Measurements from ENCODE around the gene KRT80.

Gene KRT80

DNA sequence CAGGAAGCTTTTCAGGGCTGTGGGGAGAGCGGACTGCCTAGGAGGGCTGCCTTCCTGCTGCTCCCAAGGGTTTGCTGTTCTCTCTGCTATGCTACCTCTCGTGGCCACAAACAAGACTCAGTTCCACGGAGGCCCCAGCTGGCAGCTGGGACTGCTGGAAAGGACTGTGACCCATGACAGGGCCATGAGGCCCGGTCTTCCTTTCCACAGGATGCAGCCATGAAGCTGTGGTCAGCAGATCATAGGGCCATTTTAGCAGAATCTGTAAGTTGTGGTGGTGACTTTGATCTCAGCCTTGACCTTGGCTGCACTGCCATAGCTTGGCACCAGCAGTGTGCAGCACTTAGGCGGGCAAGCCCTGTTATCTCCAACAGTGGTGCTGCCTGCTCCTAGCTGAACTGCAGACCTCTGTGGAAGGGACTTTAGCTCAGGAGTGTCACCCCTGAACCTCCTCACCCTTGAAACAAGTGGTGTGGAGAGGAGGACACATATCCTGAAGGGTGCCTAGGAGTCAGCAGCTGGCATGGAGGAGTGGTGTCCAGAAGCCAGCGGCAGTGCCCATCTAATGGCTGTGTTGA is 12.3 kb downstream of the KRT80 start:
- DNase-seq (ENCODE audit: low read depth in 2 of 2), result no peak

DNA sequence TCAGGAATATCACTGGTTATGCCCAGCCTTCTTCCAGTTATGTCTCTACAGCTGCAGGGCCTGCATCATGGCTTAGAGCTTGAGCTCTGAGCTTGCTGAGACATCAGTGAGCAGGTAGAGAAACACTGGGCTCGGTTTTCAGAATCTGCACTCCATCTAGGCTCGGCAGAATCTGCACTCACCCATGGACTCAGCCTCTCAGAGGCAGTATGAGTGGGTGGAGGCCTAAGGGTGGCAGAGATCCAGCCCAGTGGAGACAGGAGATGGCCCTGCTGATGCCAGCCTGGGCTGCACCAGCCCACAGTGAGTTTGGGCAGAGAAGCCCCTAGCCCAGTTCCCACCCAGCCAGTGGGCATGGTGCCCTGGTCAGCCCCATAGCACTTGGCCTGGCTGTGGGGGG is 12.8 kb downstream of the KRT80 start:
- DNase-seq (ENCODE audit: low read depth in 2 of 2), result no peak

DNA sequence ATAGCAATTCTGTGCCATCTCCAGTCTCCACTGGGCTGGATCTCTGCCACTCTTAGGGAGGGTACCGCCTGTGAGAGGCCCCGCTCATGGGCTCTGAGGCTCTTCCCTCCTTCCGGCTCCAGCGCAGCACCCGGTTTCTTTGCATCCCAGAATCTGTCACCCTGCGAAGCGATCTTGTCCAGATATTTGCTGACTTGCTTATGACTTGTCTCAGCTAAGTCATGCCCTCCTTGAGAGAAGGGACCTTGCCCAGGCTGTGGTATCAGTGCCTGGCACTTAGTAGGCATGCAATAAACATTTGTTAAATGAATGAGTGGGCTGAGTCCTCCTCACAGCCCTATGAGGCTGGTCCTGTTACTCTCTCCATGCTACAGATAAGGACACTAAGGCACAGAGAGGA is 13.4 kb downstream of the KRT80 start:
- DNase-seq (ENCODE audit: low read depth in 2 of 2), result no peak

- DNase-seq (ENCODE audit: low read depth in 2 of 2), result no peak
These were observed 16.2 kb downstream of the KRT80 start for GRCh38 chr12:52175371-52176350.

- DNase-seq (ENCODE audit: low read depth in 2 of 2), result no peak
These were observed 18.3 kb downstream of the KRT80 start for GRCh38 chr12:52173526-52173925.

DNA sequence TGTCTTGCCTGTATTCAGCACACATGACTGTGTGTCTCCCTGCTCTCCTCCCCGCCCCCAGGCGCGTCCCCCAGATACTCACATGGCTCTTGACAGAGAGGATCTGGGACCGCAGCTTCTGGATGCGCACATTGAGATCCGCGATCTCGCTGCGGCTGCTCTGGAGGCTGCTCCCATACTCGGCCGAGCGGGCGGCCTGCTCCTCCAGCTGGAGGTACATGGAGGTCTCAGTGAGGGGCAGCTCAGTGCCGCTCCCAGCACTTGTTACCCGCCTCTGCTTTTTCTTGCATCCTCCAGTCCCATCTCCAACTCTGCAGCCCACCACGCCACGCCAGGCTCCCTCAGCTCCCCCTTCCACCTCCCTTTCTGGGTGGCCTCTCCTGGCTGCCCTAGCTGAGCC is 18.9 kb downstream of the KRT80 start:
- DNase-seq (ENCODE audit: low read depth in 2 of 2), result no peak

GRCh38 chr12:52171950-52172512 is 19.8 kb downstream of the KRT80 start:
- DNase-seq (ENCODE audit: low read depth in 2 of 2), result no peak

DNA sequence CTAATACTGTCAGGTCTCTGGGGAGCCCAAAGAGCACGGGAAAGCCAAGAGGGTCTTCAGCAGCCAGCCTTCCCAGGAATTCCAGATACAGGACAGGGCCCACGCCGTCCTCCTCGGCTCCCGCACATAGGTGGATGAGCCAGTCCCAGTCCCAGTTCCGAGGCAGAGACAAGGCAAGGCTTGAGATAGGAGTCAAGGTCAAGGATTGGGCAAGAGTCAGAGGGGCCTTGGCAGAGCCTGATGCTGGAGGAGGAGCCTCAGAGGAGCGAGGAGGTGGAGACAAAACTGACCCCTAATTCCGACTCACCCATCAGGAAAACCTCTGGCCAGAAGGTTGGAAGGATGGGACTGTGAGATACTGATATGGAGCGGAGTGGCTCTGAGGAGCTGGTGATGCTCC is 21.0 kb downstream of the KRT80 start:
- no peak for DNase-seq (ENCODE audit: low read depth in 2 of 2)

- DNase-seq (ENCODE audit: low read depth in 2 of 2), result no peak
These were observed 21.9 kb downstream of the KRT80 start for GRCh38 chr12:52169886-52170285.

- no peak for DNase-seq (ENCODE audit: low read depth in 2 of 2)
These were observed 23.6 kb downstream of the KRT80 start for GRCh38 chr12:52168019-52168717.

- DNase-seq (ENCODE audit: low read depth in 2 of 2), result no peak
These were observed 24.3 kb downstream of the KRT80 start for GRCh38 chr12:52167526-52167925.

GRCh38 chr12:52166672-52167071 is 25.1 kb downstream of the KRT80 start:
- no peak for DNase-seq (ENCODE audit: low read depth in 2 of 2)

DNA sequence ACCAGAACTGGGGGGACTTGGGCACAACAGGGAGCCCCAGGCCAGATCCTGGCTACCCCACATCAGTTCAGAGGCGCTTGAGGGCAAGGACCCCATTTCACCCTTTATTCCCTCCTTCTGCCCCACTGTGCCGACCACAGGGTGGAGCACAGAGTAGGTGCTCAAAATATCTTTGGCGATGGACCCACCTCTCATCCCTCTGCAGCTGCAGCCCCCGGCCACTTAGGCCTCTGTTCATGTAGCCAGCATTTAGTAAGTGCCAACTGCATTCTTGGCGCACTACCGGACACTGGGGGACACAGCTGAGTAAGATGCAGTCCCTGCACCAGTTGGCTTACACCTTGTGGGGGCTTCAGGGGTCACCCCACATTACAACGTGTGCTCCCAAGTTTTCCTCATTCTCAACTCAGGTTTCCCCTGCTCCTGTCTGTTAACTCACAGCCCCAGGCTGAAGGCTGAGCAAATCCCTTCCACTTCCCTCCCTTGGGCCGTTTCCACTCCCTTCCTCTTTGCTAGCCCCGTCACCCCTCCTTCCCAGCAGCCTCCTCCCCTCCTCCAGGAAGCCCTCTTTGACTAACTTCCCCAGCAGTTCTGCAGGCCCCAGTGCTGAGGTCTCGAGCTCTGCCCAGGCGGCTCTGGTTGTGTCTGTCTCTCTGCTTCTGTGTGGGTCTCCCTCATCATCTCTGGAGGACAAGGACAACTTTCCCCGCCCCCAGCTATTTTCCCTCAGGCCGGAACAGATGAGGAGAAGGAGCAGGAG is 26.5 kb downstream of the KRT80 start:
- no peak for DNase-seq (ENCODE audit: low read depth in 2 of 2)

DNA sequence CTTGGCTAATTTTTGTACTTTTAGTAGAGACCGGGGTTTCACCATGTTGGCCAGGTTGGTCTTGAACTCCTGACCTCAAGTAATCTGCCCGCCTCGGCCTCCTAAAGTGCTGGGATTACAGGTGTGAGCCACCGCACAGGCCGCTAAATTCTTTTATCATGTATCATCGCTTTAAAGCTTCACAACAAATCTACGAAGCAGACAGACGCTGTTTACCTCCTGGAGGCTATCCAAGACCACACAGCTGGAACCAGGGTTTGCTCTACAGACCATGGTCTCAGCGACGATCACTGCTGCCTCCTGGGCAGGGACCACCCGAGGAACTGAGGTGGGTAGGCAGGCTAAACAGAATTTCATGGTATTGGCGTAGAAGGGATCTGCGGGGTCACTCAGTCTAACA is 27.2 kb downstream of the KRT80 start:
- no peak for DNase-seq (ENCODE audit: low read depth in 2 of 2)

- no peak for DNase-seq (ENCODE audit: low read depth in 2 of 2)
These were observed 28.8 kb downstream of the KRT80 start for GRCh38 chr12:52162981-52163380.

- DNase-seq (ENCODE audit: low read depth in 2 of 2), result no peak
These were observed 31.6 kb downstream of the KRT80 start for GRCh38 chr12:52160200-52160599.

- DNase-seq (ENCODE audit: low read depth in 2 of 2), result no peak
These were observed 34.2 kb downstream of the KRT80 start for GRCh38 chr12:52157566-52158150.

DNA sequence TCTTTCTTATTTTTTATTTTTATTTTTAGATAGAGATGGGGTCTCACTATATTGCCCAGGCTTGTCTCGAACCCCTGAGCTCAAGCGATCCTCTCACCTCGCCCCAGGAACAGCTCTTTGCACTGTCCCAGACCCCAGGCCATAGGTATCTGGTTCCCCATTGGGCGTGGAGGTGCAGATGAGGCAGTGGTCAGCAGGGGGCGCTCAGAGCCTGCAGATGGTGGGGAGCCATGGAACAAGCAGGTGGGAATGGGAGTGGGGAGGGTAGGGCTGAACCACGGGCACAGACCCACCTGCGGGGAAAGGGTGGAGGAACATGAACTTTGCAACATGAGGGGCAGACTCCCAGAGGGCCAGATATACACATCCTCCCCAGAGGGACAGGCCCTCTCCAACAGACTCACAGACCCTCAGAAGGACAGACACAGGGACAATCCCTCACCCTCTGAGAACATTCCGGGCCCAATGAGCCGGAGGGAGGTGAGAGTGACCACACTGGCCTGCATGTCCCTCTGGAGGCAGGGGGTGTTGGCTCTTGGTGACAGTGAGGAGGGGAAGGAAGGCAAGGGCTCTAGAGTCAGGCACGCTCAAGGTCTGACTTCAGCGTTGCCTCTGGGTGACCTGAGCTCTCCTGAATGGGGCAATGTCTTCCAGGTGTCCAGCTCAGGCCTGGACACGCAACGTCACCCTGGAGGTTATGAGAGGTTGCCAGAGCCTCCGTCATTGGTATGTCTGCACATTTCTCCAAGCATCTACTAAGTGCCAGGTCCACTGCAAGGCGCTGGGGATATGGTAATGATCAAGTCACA is 34.9 kb downstream of the KRT80 start:
- DNase-seq (ENCODE audit: low read depth in 2 of 2), result peak; percentile 50 to 59

DNA sequence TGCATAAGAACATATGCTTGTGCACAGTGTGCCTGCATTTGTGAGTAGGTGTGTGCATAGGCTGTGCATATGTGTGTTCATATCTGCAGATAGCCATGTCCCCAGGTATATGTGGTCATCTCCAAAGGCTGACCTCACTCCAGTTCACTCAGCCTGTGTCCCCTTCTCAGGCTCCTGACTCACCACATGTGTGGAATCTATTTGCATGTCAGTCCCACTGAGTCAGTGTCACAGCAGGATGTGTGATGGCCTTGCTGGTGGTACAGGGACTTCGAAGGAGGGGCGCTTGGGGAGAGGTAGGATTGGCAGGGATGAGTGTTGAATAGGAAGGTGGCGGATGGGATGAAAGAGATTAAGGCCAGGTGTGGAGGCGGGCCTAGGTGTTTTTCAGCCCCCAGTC is 35.5 kb downstream of the KRT80 start:
- DNase-seq (ENCODE audit: low read depth in 2 of 2), result no peak
